H1 (cell line): ENCODE data around the gene NAXD. TPM values are rescaled to one million over a fixed set of nuclear protein-coding genes. Genes with fewer than 3 reads are reported as not detected.

ENCODE experiments used
- CTCF ChIA-PET: fragments of 300-600 bp; sonication (Branson Sonifier 250); formaldehyde crosslinking; loops from one replicate; lab custom pipeline; 2021; ENCODE audit not compliant: partially characterized antibody; lab: Charles Lee
- POLR2A ChIA-PET: fragments of 300-600 bp; sonication (Branson Sonifier 250); formaldehyde crosslinking; loops from one replicate; lab custom pipeline; 2021; ENCODE audit warnings: inconsistent platforms; ENCODE audit not compliant: partially characterized antibody; lab: Charles Lee
- DNase-seq, 2 experiments: peaks; one replicate each; pipeline versions ENCODE4 v3.0.0 to v3.0.0-alpha.2; 2010 to 2022; ENCODE audit warnings: low spot score in 2 of 2, low read depth in 1 of 2, mixed read lengths in 1 of 2
- FAIRE-seq: peaks from 2 replicates; lab custom pipeline; 2011; peaks lifted over from hg19 to GRCh38; lab: Jason Lieb, UNC
- H2AFZ ChIP-seq: 2 replicates; pipeline ENCODE4 v1.8.1; 2012; ENCODE audit warnings: low read length, inconsistent platforms
- H2AK5ac ChIP-seq: 2 replicates; pipeline ENCODE4 v1.6.1; 2013; ENCODE audit warnings: low read depth, low read length
- H2BK120ac ChIP-seq: replicated peaks from 2 replicates; pipeline ENCODE3; 2013; ENCODE audit warnings: low read depth, low read length, inconsistent platforms
- H2BK12ac ChIP-seq: 2 replicates; pipeline ENCODE4 v1.6.1; 2013; ENCODE audit warnings: low read depth, low read length
- H2BK15ac ChIP-seq: 2 replicates; pipeline ENCODE4 v1.6.1; 2013; ENCODE audit warnings: low read length
- H2BK20ac ChIP-seq: 2 replicates; pipeline ENCODE4 v1.6.1; 2013; ENCODE audit warnings: low read length
- H2BK5ac ChIP-seq: 2 replicates; pipeline ENCODE4 v1.6.1; 2013; ENCODE audit warnings: low read depth, low read length
- H3K14ac ChIP-seq: 2 replicates; pipeline ENCODE4 v1.6.1; 2013; ENCODE audit warnings: inconsistent platforms; ENCODE audit not compliant: insufficient read length
- H3K18ac ChIP-seq: 2 replicates; pipeline ENCODE4 v1.6.1; 2013; ENCODE audit warnings: low read length; ENCODE audit errors: extremely low read depth
- H3K23ac ChIP-seq: 2 replicates; pipeline ENCODE4 v1.6.1; 2013; ENCODE audit warnings: inconsistent platforms; ENCODE audit not compliant: insufficient read length
- H3K23me2 ChIP-seq: 2 replicates; pipeline ENCODE4 v1.6.1; 2013; ENCODE audit warnings: low read depth, low read length
- H3K27ac ChIP-seq: 2 replicates; pipeline ENCODE4 v1.6.1; 2011; ENCODE audit warnings: low read depth, low read length, inconsistent platforms
- H3K27me3 ChIP-seq, 4 experiments: replicated peaks in 1 of 4; 1 replicate in 1 of 4; 2 replicates in 3 of 4; pipeline versions ENCODE4 v1.6.1 to v1.8.1; 2011 to 2013; ENCODE audit warnings: low read length in 3 of 4, mild to moderate bottlenecking in 3 of 4, inconsistent platforms in 2 of 4, mixed read lengths in 2 of 4, moderate library complexity in 1 of 4; ENCODE audit not compliant: control insufficient read depth in 3 of 4, insufficient read depth in 3 of 4; ENCODE audit errors: extremely low read depth in 1 of 4
- H3K36me3 ChIP-seq, 4 experiments: 2 replicates each; pipeline versions ENCODE4 v1.6.1 to v1.8.1; 2011 to 2013; ENCODE audit warnings: mild to moderate bottlenecking in 4 of 4, low read length in 3 of 4, moderate library complexity in 2 of 4, control low read depth in 1 of 4, inconsistent platforms in 1 of 4; ENCODE audit not compliant: insufficient read depth in 4 of 4, control insufficient read depth in 2 of 4
- H3K4ac ChIP-seq: replicated peaks from 2 replicates; pipeline ENCODE3; 2013; ENCODE audit warnings: low read length, low read depth, mixed read lengths, inconsistent platforms; ENCODE audit not compliant: insufficient read length
- H3K4me1 ChIP-seq, 4 experiments: replicated peaks in 1 of 4; 1 replicate in 1 of 4; 2 replicates in 3 of 4; pipeline versions ENCODE4 v1.6.1 to v1.8.1; 2011 to 2013; ENCODE audit warnings: low read length in 3 of 4, inconsistent platforms in 2 of 4, mixed read lengths in 1 of 4; ENCODE audit not compliant: insufficient read depth in 4 of 4, control insufficient read depth in 3 of 4
- H3K4me2 ChIP-seq, 2 experiments: 2 replicates each; pipeline versions ENCODE4 v1.6.1 to v1.8.1; 2011 to 2013; ENCODE audit warnings: low read depth in 2 of 2, low read length in 2 of 2, control low read depth in 1 of 2, inconsistent platforms in 1 of 2, mild to moderate bottlenecking in 1 of 2; ENCODE audit not compliant: insufficient read depth in 1 of 2
- H3K4me3 ChIP-seq, 4 experiments: fragments of 200-600, 300-600 bp in 1 of 4; sonication (generic), shearing (Covaris generic), sonication (Bioruptor Twin) in 1 of 4; 2 replicates each; pipeline versions ENCODE4 v1.5.1 to v1.8.1; 2011 to 2016; ENCODE audit warnings: low read length in 4 of 4, low read depth in 3 of 4, control low read depth in 2 of 4, inconsistent platforms in 2 of 4, mild to moderate bottlenecking in 2 of 4, mixed read lengths in 1 of 4, moderate library complexity in 1 of 4; ENCODE audit not compliant: insufficient read depth in 2 of 4; ENCODE audit errors: extremely low read depth in 1 of 4
- H3K56ac ChIP-seq: replicated peaks from 2 replicates; pipeline ENCODE3; 2013; ENCODE audit warnings: low read depth, mild to moderate bottlenecking, mixed read lengths, low read length, inconsistent platforms; ENCODE audit not compliant: insufficient read length
- H3K79me1 ChIP-seq: 2 replicates; pipeline ENCODE4 v1.6.1; 2013; ENCODE audit warnings: low read depth, low read length, control low read depth
- H3K79me2 ChIP-seq, 2 experiments: 2 replicates each; pipeline versions ENCODE4 v1.6.1 to v1.8.1; 2012 to 2013; ENCODE audit warnings: low read length in 2 of 2, mild to moderate bottlenecking in 2 of 2, inconsistent platforms in 1 of 2; ENCODE audit not compliant: insufficient read depth in 2 of 2, control insufficient read depth in 1 of 2
- H3K9ac ChIP-seq, 4 experiments: replicated peaks in 1 of 4; 1 replicate in 1 of 4; 2 replicates in 3 of 4; pipeline versions ENCODE4 v1.6.1 to v1.8.1; 2011 to 2013; ENCODE audit warnings: low read depth in 3 of 4, low read length in 3 of 4, control low read depth in 2 of 4, mild to moderate bottlenecking in 2 of 4, moderate library complexity in 2 of 4, inconsistent platforms in 1 of 4; ENCODE audit errors: extremely low read depth in 1 of 4
- H3K9me3 ChIP-seq, 2 experiments: 2 replicates each; pipeline versions ENCODE4 v1.6.1 to v1.8.1; 2012 to 2013; ENCODE audit warnings: mild to moderate bottlenecking in 2 of 2, moderate library complexity in 2 of 2, control low read depth in 1 of 2, inconsistent platforms in 1 of 2, low read depth in 1 of 2, low read length in 1 of 2, mixed read lengths in 1 of 2; ENCODE audit not compliant: insufficient read depth in 2 of 2
- H4K20me1 ChIP-seq, 2 experiments: replicated peaks in 1 of 2; 2 replicates each; pipeline versions ENCODE3 to v1.8.1; 2011 to 2013; ENCODE audit warnings: inconsistent platforms in 2 of 2, low read length in 2 of 2, mild to moderate bottlenecking in 1 of 2; ENCODE audit not compliant: insufficient read depth in 2 of 2, control insufficient read depth in 1 of 2
- H4K5ac ChIP-seq: 2 replicates; pipeline ENCODE4 v1.6.1; 2013; ENCODE audit warnings: low read length, low read depth, mixed read lengths, inconsistent platforms; ENCODE audit not compliant: insufficient read length
- H4K8ac ChIP-seq: 2 replicates; pipeline ENCODE4 v1.8.0; 2013; ENCODE audit warnings: mild to moderate bottlenecking, moderate library complexity, low read length, inconsistent platforms; ENCODE audit not compliant: insufficient read depth; ENCODE audit errors: extremely low read depth
- H4K91ac ChIP-seq: replicated peaks from 2 replicates; pipeline ENCODE3; 2013; ENCODE audit warnings: low read length, mixed read lengths, inconsistent platforms; ENCODE audit not compliant: insufficient read length
- CBX5 ChIP-seq: fragments of 300-800, 300-1000 bp; sonication (generic); IDR thresholded peaks from 2 replicates; pipeline ENCODE4 v1.7.1; 2016; ENCODE audit warnings: antibody characterized with exemption, low read length, low read depth
- CBX8 ChIP-seq: fragments of 300-800, 300-1000 bp; sonication (generic); IDR thresholded peaks from 2 replicates; pipeline ENCODE4 v1.7.1; 2016; ENCODE audit warnings: low read depth, low read length, borderline replicate concordance
- CHD2 ChIP-seq: IDR thresholded peaks from 2 replicates; pipeline ENCODE4 v1.6.1; 2012; ENCODE audit warnings: low read length, improper control_type of control experiment
- POLR2AphosphoS5 ChIP-seq: IDR thresholded peaks from 2 replicates; pipeline ENCODE4 v1.6.1; 2011; ENCODE audit warnings: low read depth, low read length
- SIN3A ChIP-seq, 2 experiments: IDR thresholded peaks in 1 of 2; conservative IDR thresholded peaks in 1 of 2; 2 replicates each; pipeline ENCODE4 v1.6.1; 2011 to 2012; ENCODE audit warnings: low read length in 2 of 2, improper control_type of control experiment in 1 of 2, low read depth in 1 of 2, mild to moderate bottlenecking in 1 of 2
- WGBS, 2 experiments: shearing (Covaris generic) in 1 of 2; methylation state at CpG; one replicate each; pipeline versions ENCODE4 v1.1.6 to v1.1.7; 2013 to 2015; ENCODE audit warnings: low lambda C conversion rate in 2 of 2, mixed read lengths in 2 of 2, inconsistent platforms in 1 of 2, low coverage in 1 of 2, missing lambda C conversion rate in 1 of 2; ENCODE audit not compliant: insufficient replicate concordance in 2 of 2, insufficient coverage in 1 of 2, insufficient read length in 1 of 2; ENCODE audit errors: extremely low coverage in 1 of 2, missing lambda C conversion rate in 1 of 2; 5-methylcytosine and 5-hydroxymethylcytosine counted together
- polyA plus RNA-seq, 7 experiments: library from polyadenylated mRNA; depleted of rRNA in 3 of 7; stranded (reverse) in 5 of 7; unstranded in 2 of 7; fragments of >200 nt in 5 of 7; fragments of 200-250 nt in 2 of 7; gene quantifications; 1 replicate in 5 of 7; 2 replicates in 1 of 7; 4 replicates in 1 of 7; pipeline versions ENCODE4 v1.2.1 to v1.2.3, GENCODE V29; 2011 to 2013; ENCODE audit warnings: missing spikeins in 2 of 7, mixed read lengths in 2 of 7
- total RNA-seq: library from RNA; stranded (reverse); fragmentation: NEBNext Ultra II Directional; extraction: Animal tissue kit (Norgen Biotek cat#: 25700); gene quantifications from 2 replicates; pipeline ENCODE4 v1.2.1, GENCODE V29; 2021

The NAXD gene
- total and polyA plus RNA-seq, 2 of the 8 experiments (the other 6 are each of a cell fraction or from before 2014, with no cell fraction given), result 25.4 to 35.5 TPM

DNA sequence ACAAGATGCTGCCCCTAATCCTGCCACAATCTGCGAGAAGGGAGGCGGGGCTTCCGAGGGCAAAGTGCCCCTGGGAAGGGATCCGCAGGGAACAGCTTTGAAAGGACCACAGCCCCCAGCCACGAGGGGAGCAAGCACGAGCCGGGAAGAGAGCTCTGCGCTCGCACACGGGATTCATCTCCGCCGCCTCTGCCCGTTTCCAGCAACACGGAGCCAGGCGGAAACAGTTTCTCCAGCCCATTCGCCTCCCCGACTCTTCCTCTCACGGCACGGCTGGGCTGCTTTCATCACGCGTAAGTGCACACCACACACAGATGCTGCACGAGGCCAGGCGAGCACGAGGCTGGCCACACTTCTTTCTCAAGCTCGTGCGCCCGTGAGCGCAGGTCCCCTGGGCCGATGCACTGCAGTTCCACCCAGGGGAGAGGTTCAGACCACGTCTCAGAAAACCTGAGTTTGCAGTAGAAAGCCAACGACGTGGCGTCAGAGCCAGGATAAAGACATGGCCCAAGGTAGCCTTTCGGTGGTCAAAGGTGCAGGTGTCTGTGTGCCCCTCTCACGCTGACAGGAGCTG is 33.6 kb downstream of the NAXD start:
- H3K4me2 ChIP-seq, result no peak overlapping the region
- no peak overlapping the region for H3K56ac ChIP-seq
- peak in 1 of 2 experiments; percentile 47 for DNase-seq
- CTCF ChIA-PET, result interaction anchor here (0.9 to 2.0 kb wide), 7 partner anchors 16 to 169 kb away, joined by 3 to 8 read pairs (median 3); no protein-coding TSS in a partner anchor
- POLR2A ChIA-PET, result interaction anchor here (0.8 to 1.5 kb wide), 4 partner anchors 10 to 265 kb away, joined by 3 to 4 read pairs (median 4); partner anchors contain the start of gene NAXD
- no peak overlapping the region for H2BK20ac ChIP-seq
- H3K4me1 ChIP-seq, result peaks cover 0 to 11% (median 7%) of the 10 kb centered on the region in 4 experiments; a peak in 5 of 7 replicates
- H2BK15ac ChIP-seq, result no peak overlapping the region
- H3K4me3 ChIP-seq, result no peak overlapping the region
- no peak for TF ChIP-seq CHD2
- TF ChIP-seq POLR2AphosphoS5, result no peak
- TF ChIP-seq CBX8, result no peak
- no peak for TF ChIP-seq CBX5
- TF ChIP-seq SIN3A (conservative IDR thresholded peaks at IDR 0.05 in 1 of 2, IDR thresholded peaks at IDR 0.05 in 1 of 2; ENCODE audit: low read depth in 1 of 2, low read length in 2 of 2), result no peak
- TF ChIP-seq, all 59 proteins: peak for 0
- Histone ChIP-seq H3K23ac (no peak overlapping the region), H4K20me1 (peaks cover 6 to 15% of the 10 kb centered on the region in 2 experiments), H2AK5ac (no peak overlapping the region), H3K4ac (no peak overlapping the region), H4K8ac (no peak overlapping the region), H2BK5ac (no peak overlapping the region), H4K91ac (no peak overlapping the region), H3K23me2 (no peaks in the 10 kb centered on the region), H3K36me3 (peaks cover under 1 to 5% (median 1%) of the 10 kb centered on the region in 4 experiments; a peak in 3 of 8 replicates), H3K14ac (no peak overlapping the region), H2BK120ac (no peak overlapping the region), H3K79me1 (peaks cover 2% of the 10 kb centered on the region; the same call in 1 of the 2 replicates), H4K5ac (no peak overlapping the region), H3K9me3 (no peaks in the 10 kb centered on the region), H3K9ac (no peak overlapping the region), H3K27ac (no peak overlapping the region), H3K79me2 (no peaks in the 10 kb centered on the region), H3K18ac (peak overlapping the region; percentile 32; the same call in 1 of the 2 replicates), H2AFZ (no peak overlapping the region), H2BK12ac (0 out of 2 replicates have a peak overlapping the region, but pooled peaks have one; percentile 33), H3K27me3 (no peaks in the 10 kb centered on the region)
- no peak for FAIRE-seq
- 95% methylated on average over 35 of the region's 35 CpGs; no CpG with 5 or more reads in 1 of the 2 experiments for WGBS, 2 experiments
